ENCODE results near the gene TPSG1.
"Not testable (repeated sequence)": the region's sequence is repeated elsewhere in the genome, so short reads cannot be mapped to it uniquely, and the experiment has no call there.

Gene TPSG1

DNA sequence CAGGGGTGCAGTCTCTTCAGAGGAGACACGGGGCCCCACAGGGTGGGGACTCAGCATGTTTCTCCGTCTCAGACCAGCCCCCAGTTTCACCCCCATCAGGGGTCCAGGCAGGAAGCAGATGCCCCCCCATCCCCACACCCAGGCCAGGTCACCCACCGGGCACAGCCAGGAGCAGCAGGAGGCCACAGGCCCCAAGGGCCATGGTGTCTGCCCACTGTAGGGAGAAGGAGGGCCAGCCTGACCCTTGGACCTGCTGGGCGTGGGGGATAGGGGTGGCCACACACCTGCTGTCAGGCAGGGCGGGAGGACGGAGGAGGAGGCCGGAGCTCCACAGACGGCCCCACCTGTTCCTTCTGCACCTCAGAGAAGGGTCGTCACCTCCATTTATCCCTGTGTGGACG lies at the start of gene TPSG1:
Gene TPSG1 (minus strand): TSS at position 218 of the 401 bp plus-strand sequence. CDS start 16 bp downstream, at position 202.
- no peak within 1 kb of the TSS for H3K4me3 ChIP-seq (ENCODE audit: control insufficient read depth, low read depth, low read length)
- TF ChIP-seq, protein P1, sequence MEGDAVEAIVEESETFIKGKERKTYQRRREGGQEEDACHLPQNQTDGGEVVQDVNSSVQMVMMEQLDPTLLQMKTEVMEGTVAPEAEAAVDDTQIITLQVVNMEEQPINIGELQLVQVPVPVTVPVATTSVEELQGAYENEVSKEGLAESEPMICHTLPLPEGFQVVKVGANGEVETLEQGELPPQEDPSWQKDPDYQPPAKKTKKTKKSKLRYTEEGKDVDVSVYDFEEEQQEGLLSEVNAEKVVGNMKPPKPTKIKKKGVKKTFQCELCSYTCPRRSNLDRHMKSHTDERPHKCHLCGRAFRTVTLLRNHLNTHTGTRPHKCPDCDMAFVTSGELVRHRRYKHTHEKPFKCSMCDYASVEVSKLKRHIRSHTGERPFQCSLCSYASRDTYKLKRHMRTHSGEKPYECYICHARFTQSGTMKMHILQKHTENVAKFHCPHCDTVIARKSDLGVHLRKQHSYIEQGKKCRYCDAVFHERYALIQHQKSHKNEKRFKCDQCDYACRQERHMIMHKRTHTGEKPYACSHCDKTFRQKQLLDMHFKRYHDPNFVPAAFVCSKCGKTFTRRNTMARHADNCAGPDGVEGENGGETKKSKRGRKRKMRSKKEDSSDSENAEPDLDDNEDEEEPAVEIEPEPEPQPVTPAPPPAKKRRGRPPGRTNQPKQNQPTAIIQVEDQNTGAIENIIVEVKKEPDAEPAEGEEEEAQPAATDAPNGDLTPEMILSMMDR (IDR thresholded peaks at IDR 0.05; ENCODE audit: control insufficient read depth, insufficient read depth, low read depth, low read length, missing control alignments), result no peak
- DNase-seq (ENCODE audit: low read depth), result no peak

DNA sequence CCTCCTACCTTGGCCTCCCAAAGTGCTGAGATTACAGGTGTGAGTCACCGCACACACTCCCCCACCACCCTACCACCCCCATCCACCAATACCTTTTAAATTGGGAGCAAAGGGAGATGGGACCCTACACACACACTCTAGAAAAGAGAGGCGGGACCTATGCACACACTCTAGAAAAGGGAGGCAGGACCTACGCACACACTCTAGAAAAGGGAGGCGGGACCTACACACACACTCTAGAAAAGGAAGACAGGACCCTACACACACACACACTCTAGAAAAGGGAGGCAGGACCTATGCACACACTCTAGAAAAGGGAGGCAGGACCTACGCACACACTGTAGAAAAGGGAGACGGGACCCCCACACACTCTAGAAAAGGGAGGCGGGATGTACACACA lies 49.7 kb upstream of the TPSG1 start:
- no peak overlapping the region for H3K4me3 ChIP-seq (ENCODE audit: control insufficient read depth, low read depth, low read length)
- TF ChIP-seq, protein P1 (IDR thresholded peaks at IDR 0.05; ENCODE audit: control insufficient read depth, insufficient read depth, low read depth, low read length, missing control alignments), result no peak
- no peak for DNase-seq (ENCODE audit: low read depth)

DNA sequence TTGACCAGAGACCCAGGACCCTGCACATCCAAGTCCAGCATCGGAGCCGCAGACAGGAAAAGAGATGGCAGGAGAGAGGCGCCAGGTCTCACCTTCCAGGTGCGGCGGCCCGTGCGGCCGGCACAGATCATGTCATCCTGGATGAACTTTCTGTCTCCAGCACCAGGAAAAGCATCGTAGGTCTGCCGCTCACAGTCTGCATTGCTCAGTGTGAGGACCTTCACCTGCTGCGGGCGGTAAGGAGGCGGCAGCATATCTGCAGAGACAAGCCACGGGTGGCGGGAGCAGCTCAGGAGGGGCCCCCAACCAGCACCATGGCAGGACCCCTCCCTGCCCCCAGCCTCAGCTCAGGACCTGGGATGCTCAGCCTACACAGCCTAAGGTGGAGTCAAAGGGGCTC lies 48.7 kb upstream of the TPSG1 start:
- no peak for DNase-seq (ENCODE audit: low read depth)
- TF ChIP-seq, protein P1 (IDR thresholded peaks at IDR 0.05; ENCODE audit: control insufficient read depth, insufficient read depth, low read depth, low read length, missing control alignments), result no peak
- no peak overlapping the region for H3K4me3 ChIP-seq (ENCODE audit: control insufficient read depth, low read depth, low read length)

DNA sequence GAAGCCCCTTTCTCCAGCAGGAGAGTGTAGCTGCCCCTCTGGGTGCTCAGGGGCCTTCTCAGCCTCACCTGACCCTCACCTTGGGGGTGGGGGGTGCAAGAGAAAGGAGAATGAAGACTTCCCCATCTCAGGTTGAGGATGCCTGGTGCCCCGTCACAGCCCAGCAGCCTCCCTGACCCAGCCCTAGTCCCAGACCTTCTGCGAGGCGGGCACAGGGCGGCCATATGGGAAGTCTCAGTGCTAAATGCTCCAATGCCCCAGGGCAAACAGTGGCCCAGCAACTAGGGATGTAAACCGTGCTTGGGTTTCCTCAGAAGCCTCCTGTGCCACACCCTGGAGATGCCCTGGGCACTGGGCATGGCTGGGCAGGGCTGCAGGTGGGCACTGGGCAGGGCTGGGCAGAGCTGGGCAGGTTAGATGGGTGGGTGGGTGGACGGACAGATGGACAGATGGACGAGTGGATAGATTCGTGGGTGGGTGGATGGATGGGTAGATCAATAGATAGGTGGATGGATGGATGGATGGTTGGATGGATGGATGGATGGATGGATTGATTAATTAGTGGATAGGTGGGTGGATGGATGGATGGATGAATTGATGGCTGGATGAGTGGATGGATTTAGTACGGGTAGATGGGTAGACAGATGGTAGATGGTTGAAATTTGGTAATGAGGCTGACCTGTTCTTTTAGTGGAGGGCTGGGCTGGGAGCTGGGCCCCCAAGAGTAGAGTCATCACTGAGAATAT lies 47.6 kb upstream of the TPSG1 start:
- H3K4me3 ChIP-seq (ENCODE audit: control insufficient read depth, low read depth, low read length), result no peak overlapping the region
- no peak for DNase-seq (ENCODE audit: low read depth)
- TF ChIP-seq, protein P1 (IDR thresholded peaks at IDR 0.05; ENCODE audit: control insufficient read depth, insufficient read depth, low read depth, low read length, missing control alignments), result no peak

DNA sequence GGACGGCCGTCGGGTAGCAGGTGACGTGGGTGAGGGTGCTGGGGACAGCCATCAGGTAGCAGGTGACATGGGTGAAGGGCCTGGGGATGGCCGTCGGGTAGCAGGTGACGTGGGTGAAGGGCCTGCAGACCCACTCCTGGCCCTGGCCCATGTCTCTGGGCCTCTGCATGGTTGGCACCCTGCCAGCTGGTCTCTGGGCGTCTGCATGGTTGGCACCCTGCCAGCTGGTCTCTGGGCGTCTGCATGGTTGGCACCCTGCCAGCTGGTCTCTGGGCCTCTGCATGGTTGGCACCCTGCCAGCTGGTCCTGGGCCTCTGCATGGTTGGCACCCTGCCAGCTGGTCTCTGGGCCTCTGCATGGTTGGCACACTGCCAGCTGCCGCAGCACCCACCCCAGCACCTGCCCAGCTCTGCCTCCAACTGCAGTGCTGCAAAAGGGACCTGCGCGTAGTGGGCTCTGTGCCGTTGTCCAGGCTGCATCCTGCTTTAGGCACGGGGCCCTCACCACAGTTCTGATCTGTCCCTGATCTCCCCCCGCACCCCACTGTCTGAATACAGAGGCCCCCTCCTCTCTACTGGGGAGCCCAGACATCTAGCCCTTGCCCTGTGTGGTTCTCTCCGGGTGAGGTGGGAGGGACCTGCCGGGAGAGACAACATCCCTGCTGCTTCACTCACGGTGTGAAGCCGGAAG lies 46.8 kb upstream of the TPSG1 start:
- DNase-seq (ENCODE audit: low read depth); H3K4me3 ChIP-seq (ENCODE audit: control insufficient read depth, low read depth, low read length): not testable (repeated sequence)

DNA sequence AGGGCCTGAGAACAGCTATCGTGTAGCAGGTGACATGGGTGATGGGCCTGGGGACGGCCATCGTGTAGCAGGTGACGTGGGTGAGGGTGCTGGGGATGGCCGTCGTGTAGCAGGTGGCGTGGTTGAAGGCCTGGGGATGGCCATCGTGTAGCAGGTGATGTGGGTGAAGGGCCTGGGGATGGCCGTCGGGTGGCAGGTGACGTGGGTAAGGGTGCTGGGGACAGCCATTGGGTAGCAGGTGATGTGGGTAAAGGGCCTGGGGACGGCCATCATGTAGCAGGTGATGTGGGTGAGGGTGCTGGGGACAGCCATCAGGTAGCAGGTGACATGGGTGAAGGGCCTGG lies 46.3 kb upstream of the TPSG1 start:
- TF ChIP-seq, protein P1 (IDR thresholded peaks at IDR 0.05; ENCODE audit: control insufficient read depth, insufficient read depth, low read depth, low read length, missing control alignments), result no peak
- DNase-seq (ENCODE audit: low read depth), result no peak
- no peak overlapping the region for H3K4me3 ChIP-seq (ENCODE audit: control insufficient read depth, low read depth, low read length)

DNA sequence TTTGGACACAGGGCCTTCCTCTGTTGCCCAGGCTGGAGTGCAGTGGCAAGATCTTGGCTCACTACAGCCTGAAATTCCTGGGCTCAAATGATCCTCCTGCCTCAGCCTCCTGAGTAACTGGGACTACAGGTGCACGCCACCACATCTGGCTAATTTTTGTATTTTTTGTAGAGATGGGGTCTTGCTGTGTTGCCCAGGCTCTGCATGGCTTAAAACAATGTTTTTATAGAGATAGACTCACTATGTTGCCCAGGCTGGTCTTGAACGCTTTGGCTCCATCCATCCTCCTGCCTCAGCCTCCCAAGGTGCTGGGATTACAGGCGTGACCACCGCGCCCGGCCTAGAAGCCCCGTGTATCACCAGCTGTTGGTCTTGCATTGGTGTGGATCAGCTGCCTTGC lies 44.4 kb upstream of the TPSG1 start:
- H3K4me3 ChIP-seq (ENCODE audit: control insufficient read depth, low read depth, low read length); DNase-seq (ENCODE audit: low read depth): not testable (repeated sequence)

All from AG09309 (cell line).